ENCODE results near the gene ZNF546. TPM values are rescaled to one million over a fixed set of nuclear protein-coding genes. Genes with fewer than 3 reads are reported as not detected.
"Not testable (repeated sequence)": the region's sequence is repeated elsewhere in the genome, so short reads cannot be mapped to it uniquely, and the experiment has no call there.

Gene ZNF546
- total RNA-seq, 1 donor from 2014 or later: 5.2 TPM

GRCh38 chr19:40025938-40026596, 29.2 kb downstream of the ZNF546 start:
- H3K4me1 ChIP-seq: no peaks in the 10 kb centered on the region
- intact Hi-C loops (cut with DNase I): no loop called here
- no peak for DNase-seq (ENCODE audit: extremely low spot score in 2 of 2)
- H3K36me3 ChIP-seq: no peaks in the 10 kb centered on the region
- H3K4me3 ChIP-seq: no peak overlapping the region
- H3K9me3 ChIP-seq: peaks cover 56% of the 10 kb centered on the region
- H3K27ac ChIP-seq: no peak overlapping the region
- TF ChIP-seq, protein P1, sequence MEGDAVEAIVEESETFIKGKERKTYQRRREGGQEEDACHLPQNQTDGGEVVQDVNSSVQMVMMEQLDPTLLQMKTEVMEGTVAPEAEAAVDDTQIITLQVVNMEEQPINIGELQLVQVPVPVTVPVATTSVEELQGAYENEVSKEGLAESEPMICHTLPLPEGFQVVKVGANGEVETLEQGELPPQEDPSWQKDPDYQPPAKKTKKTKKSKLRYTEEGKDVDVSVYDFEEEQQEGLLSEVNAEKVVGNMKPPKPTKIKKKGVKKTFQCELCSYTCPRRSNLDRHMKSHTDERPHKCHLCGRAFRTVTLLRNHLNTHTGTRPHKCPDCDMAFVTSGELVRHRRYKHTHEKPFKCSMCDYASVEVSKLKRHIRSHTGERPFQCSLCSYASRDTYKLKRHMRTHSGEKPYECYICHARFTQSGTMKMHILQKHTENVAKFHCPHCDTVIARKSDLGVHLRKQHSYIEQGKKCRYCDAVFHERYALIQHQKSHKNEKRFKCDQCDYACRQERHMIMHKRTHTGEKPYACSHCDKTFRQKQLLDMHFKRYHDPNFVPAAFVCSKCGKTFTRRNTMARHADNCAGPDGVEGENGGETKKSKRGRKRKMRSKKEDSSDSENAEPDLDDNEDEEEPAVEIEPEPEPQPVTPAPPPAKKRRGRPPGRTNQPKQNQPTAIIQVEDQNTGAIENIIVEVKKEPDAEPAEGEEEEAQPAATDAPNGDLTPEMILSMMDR (IDR thresholded peaks at IDR 0.05): no peak
- TF ChIP-seq POLR2A (IDR thresholded peaks at IDR 0.05) (no peak), POLR2AphosphoS5 (IDR thresholded peaks at IDR 0.05; ENCODE audit: insufficient read depth in 1 of 2, low read depth in 1 of 2) (no peak)
- H3K27me3 ChIP-seq: no peaks in the 10 kb centered on the region

DNA sequence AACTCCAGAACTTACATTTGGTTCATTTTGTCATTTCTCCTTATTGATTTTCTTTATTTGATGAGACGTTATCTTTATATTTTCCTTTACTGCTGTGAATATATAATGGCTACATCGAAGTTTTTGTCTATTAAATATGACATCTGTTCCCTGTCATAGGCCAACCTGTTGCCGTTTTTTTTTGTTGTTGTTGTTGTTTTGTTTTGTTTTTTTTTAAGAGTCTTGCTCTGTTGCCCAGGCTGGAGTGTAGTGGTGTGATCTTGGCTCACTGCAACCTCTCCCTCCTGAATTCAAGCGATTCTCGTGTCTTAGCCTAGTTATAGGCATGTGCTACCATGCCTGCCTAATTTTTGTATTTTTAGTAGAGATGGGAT, 29.7 kb downstream of the ZNF546 start:
- Histone ChIP-seq H3K4me1 (no peaks in the 10 kb centered on the region), H3K36me3 (peaks cover 0 to 4% of the 10 kb centered on the region in 2 donors), H3K4me3 (no peak overlapping the region), H3K9me3 (peaks cover 61% of the 10 kb centered on the region), H3K27me3 (no peaks in the 10 kb centered on the region), H3K27ac (no peak overlapping the region)
- no peak for TF ChIP-seq POLR2AphosphoS5 (IDR thresholded peaks at IDR 0.05; ENCODE audit: insufficient read depth in 1 of 2, low read depth in 1 of 2)
- TF ChIP-seq POLR2A (IDR thresholded peaks at IDR 0.05): no peak
- TF ChIP-seq, protein P1 (IDR thresholded peaks at IDR 0.05): no peak
- DNase-seq (ENCODE audit: extremely low spot score in 2 of 2): no peak
- intact Hi-C loops (cut with DNase I): no loop called here

GRCh38 chr19:40033989-40034560, 37.2 kb downstream of the ZNF546 start:
- no peak overlapping the region for H3K4me3 ChIP-seq
- intact Hi-C loops (cut with DNase I): no loop called here
- TF ChIP-seq, protein P1 (IDR thresholded peaks at IDR 0.05): no peak
- TF ChIP-seq POLR2A (IDR thresholded peaks at IDR 0.05) (no peak), POLR2AphosphoS5 (IDR thresholded peaks at IDR 0.05; ENCODE audit: insufficient read depth in 1 of 2, low read depth in 1 of 2) (no peak)

GRCh38 chr19:40035996-40036395, 39.1 kb downstream of the ZNF546 start:
- intact Hi-C loops (cut with DNase I): no loop called here
- no peak for DNase-seq (ENCODE audit: extremely low spot score in 2 of 2)
- Histone ChIP-seq H3K9me3 (peaks cover 51% of the 10 kb centered on the region), H3K36me3 (peaks cover 0 to 19% of the 10 kb centered on the region in 2 donors), H3K4me1 (no peaks in the 10 kb centered on the region), H3K27ac (no peak overlapping the region), H3K4me3 (no peak overlapping the region), H3K27me3 (no peaks in the 10 kb centered on the region)
- TF ChIP-seq POLR2A (IDR thresholded peaks at IDR 0.05): no peak
- TF ChIP-seq, protein P1 (IDR thresholded peaks at IDR 0.05): no peak
- no peak for TF ChIP-seq POLR2AphosphoS5 (IDR thresholded peaks at IDR 0.05; ENCODE audit: insufficient read depth in 1 of 2, low read depth in 1 of 2)

More at GRCh38 chr19:40033989-40034560, 37.2 kb downstream of the ZNF546 start:
- DNase-seq (ENCODE audit: extremely low spot score in 2 of 2): no peak
- H3K9me3 ChIP-seq: peaks cover 68% of the 10 kb centered on the region
- H3K27me3 ChIP-seq: no peaks in the 10 kb centered on the region
- no peaks in the 10 kb centered on the region for H3K4me1 ChIP-seq
- H3K27ac ChIP-seq: no peak overlapping the region
- peaks cover 0 to 19% of the 10 kb centered on the region in 2 donors for H3K36me3 ChIP-seq

GRCh38 chr19:40038047-40038446, 41.2 kb downstream of the ZNF546 start:
- H3K27ac ChIP-seq; H3K27me3 ChIP-seq; H3K4me3 ChIP-seq; intact Hi-C loops (cut with DNase I); H3K4me1 ChIP-seq; DNase-seq (ENCODE audit: extremely low spot score in 2 of 2): not testable (repeated sequence)
- peaks cover 43% of the 10 kb centered on the region for H3K9me3 ChIP-seq
- peaks cover 0 to 12% of the 10 kb centered on the region in 2 donors for H3K36me3 ChIP-seq

- H3K27ac ChIP-seq; H3K4me1 ChIP-seq; intact Hi-C loops (cut with DNase I); H3K27me3 ChIP-seq; H3K4me3 ChIP-seq; DNase-seq (ENCODE audit: extremely low spot score in 2 of 2): not testable (repeated sequence)
- H3K9me3 ChIP-seq: peaks cover 31% of the 10 kb centered on the region
- H3K36me3 ChIP-seq: peaks cover 10 to 37% of the 10 kb centered on the region in 2 donors
Observed at GRCh38 chr19:40041718-40042117, 44.9 kb downstream of the ZNF546 start.

All from vagina (tissue), 2 donors.